IMR-90 (cell line): ENCODE measurements around the gene DNAJC6. TPM values are rescaled to one million over a fixed set of nuclear protein-coding genes. Genes with fewer than 3 reads are reported as not detected.

Experiments
- ATAC-seq: fragments of 200-7000 bp; cut with Tn5 transposase; 2 replicates; pipeline ENCODE4 v1.9.1; 2020; ENCODE audit warnings: low read depth, mild to moderate bottlenecking, moderate library complexity
- BruUV-seq: library from RNA; stranded (reverse); fragments of 400-500 nt; replicated peaks from 2 replicates; lab custom pipeline; 2021; lab: Mats Ljungman, UMichigan
- CTCF ChIA-PET: fragments of 300-600 bp; formaldehyde crosslinking; extraction: SDS; loops from one replicate; lab custom pipeline; 2021; ENCODE audit warnings: antibody characterized with exemption; lab: Yijun Ruan, JAX
- POLR2A ChIA-PET: fragments of 300-600 bp; sonication (Branson Sonifier 250); formaldehyde crosslinking; loops from one replicate; lab custom pipeline; 2022; ENCODE audit warnings: antibody characterized with exemption; ENCODE audit not compliant: unreplicated experiment; lab: Charles Lee
- DNase-seq: peaks from one replicate; pipeline ENCODE4 v3.0.0; 2013
- H2AFZ ChIP-seq: replicated peaks from 2 replicates; pipeline ENCODE3; 2013; ENCODE audit warnings: low read length, mild to moderate bottlenecking; ENCODE audit not compliant: poor library complexity
- H2AK5ac ChIP-seq: 2 replicates; pipeline ENCODE4 v1.6.1; 2013; ENCODE audit warnings: low read depth, low read length, inconsistent platforms
- H2AK9ac ChIP-seq: replicated peaks from 2 replicates; pipeline ENCODE3; 2013; ENCODE audit warnings: mild to moderate bottlenecking, low read depth, low read length, moderate library complexity; ENCODE audit not compliant: poor library complexity
- H2BK120ac ChIP-seq: 2 replicates; pipeline ENCODE4 v1.6.1; 2013; ENCODE audit warnings: low read depth, low read length, inconsistent platforms
- H2BK15ac ChIP-seq: 3 replicates; pipeline ENCODE4 v1.6.1; 2013; ENCODE audit warnings: low read depth, low read length, inconsistent platforms
- H2BK20ac ChIP-seq: 2 replicates; pipeline ENCODE4 v1.6.1; 2013; ENCODE audit warnings: low read depth, mild to moderate bottlenecking, inconsistent platforms, low read length, moderate library complexity
- H2BK5ac ChIP-seq: 2 replicates; pipeline ENCODE4 v1.6.1; 2013; ENCODE audit warnings: mild to moderate bottlenecking, low read depth, low read length, inconsistent platforms; ENCODE audit not compliant: poor library complexity, severe bottlenecking
- H3K14ac ChIP-seq: replicated peaks from 2 replicates; pipeline ENCODE4 v1.6.1; 2013; ENCODE audit warnings: low read depth, low read length, inconsistent platforms
- H3K18ac ChIP-seq: 2 replicates; pipeline ENCODE4 v1.6.1; 2013; ENCODE audit warnings: low read depth, low read length, control low read depth
- H3K23ac ChIP-seq: 2 replicates; pipeline ENCODE4 v1.6.1; 2013; ENCODE audit warnings: low read depth, low read length, inconsistent platforms
- H3K27ac ChIP-seq: 2 replicates; pipeline ENCODE4 v1.5.1; 2013; ENCODE audit warnings: mild to moderate bottlenecking, control low read depth, low read length; ENCODE audit not compliant: insufficient read depth
- H3K27me3 ChIP-seq: 2 replicates; pipeline ENCODE4 v1.6.1; 2013; ENCODE audit warnings: low read length; ENCODE audit not compliant: control insufficient read depth, insufficient read depth
- H3K36me3 ChIP-seq: 2 replicates; pipeline ENCODE4 v1.6.1; 2013; ENCODE audit warnings: low read length, mixed read lengths; ENCODE audit not compliant: control insufficient read depth, insufficient read depth
- H3K4ac ChIP-seq: 2 replicates; pipeline ENCODE4 v1.6.1; 2013; ENCODE audit warnings: low read depth, low read length, inconsistent platforms
- H3K4me1 ChIP-seq: 2 replicates; pipeline ENCODE4 v1.6.1; 2013; ENCODE audit warnings: low read length, mixed read lengths; ENCODE audit not compliant: control insufficient read depth, insufficient read depth
- H3K4me2 ChIP-seq: 2 replicates; pipeline ENCODE4 v1.6.1; 2013; ENCODE audit warnings: low read depth, mild to moderate bottlenecking, control low read depth, low read length, moderate library complexity
- H3K4me3 ChIP-seq: 2 replicates; pipeline ENCODE4 v1.5.1; 2013; ENCODE audit warnings: low read depth, mild to moderate bottlenecking, control low read depth, low read length, moderate library complexity; ENCODE audit not compliant: insufficient read depth
- H3K56ac ChIP-seq: 2 replicates; pipeline ENCODE4 v1.6.1; 2013; ENCODE audit warnings: low read length, inconsistent platforms; ENCODE audit not compliant: insufficient read depth; ENCODE audit errors: extremely low read depth
- H3K79me1 ChIP-seq, 2 experiments: 2 replicates each; pipeline ENCODE4 v1.6.1; 2013; ENCODE audit warnings: low read length in 2 of 2, inconsistent platforms in 1 of 2, low read depth in 1 of 2
- H3K9ac ChIP-seq: 2 replicates; pipeline ENCODE4 v1.6.1; 2013; ENCODE audit warnings: low read depth, low read length, control low read depth
- H3K9me1 ChIP-seq: 2 replicates; pipeline ENCODE4 v1.6.1; 2013; ENCODE audit warnings: low read length, inconsistent platforms; ENCODE audit not compliant: insufficient read depth
- H3K9me3 ChIP-seq: 2 replicates; pipeline ENCODE4 v1.6.1; 2013; ENCODE audit warnings: low read length; ENCODE audit not compliant: control insufficient read depth, insufficient read depth
- H4K20me1 ChIP-seq: 2 replicates; pipeline ENCODE4 v1.6.1; 2013; ENCODE audit warnings: low read length, inconsistent platforms; ENCODE audit not compliant: insufficient read depth
- H4K5ac ChIP-seq: 2 replicates; pipeline ENCODE4 v1.6.1; 2013; ENCODE audit warnings: mild to moderate bottlenecking, low read depth, low read length, control low read depth
- H4K8ac ChIP-seq, 2 experiments: 2 replicates each; pipeline ENCODE4 v1.6.1; 2013; ENCODE audit warnings: low read depth in 2 of 2, low read length in 2 of 2, control low read depth in 1 of 2, inconsistent platforms in 1 of 2
- H4K91ac ChIP-seq: 2 replicates; pipeline ENCODE4 v1.6.1; 2013; ENCODE audit warnings: low read depth, low read length, inconsistent platforms; ENCODE audit not compliant: insufficient read depth
- CTCF ChIP-seq: conservative IDR thresholded peaks from 2 replicates; pipeline ENCODE4 v1.5.1; 2012; ENCODE audit warnings: mild to moderate bottlenecking, low read depth, low read length, improper control_type of control experiment
- FOS ChIP-seq: fragments of 150-350 bp; IDR thresholded peaks from 2 replicates; pipeline ENCODE4 v1.6.1; 2016; ENCODE audit warnings: low read depth, low read length
- MAFK ChIP-seq: IDR thresholded peaks from 2 replicates; pipeline ENCODE4 v1.6.1; 2012; ENCODE audit warnings: low read depth, low read length, improper control_type of control experiment
- MAZ ChIP-seq: IDR thresholded peaks from 2 replicates; pipeline ENCODE4 v1.6.1; 2012; ENCODE audit warnings: low read depth, mild to moderate bottlenecking, low read length, improper control_type of control experiment, moderate library complexity, borderline replicate concordance
- MXI1 ChIP-seq: IDR thresholded peaks from 2 replicates; pipeline ENCODE4 v1.6.1; 2012; ENCODE audit warnings: low read depth, mild to moderate bottlenecking, low read length, moderate library complexity, borderline replicate concordance
- NFE2L2 ChIP-seq: fragments of 150-350 bp; IDR thresholded peaks from 2 replicates; pipeline ENCODE4 v1.6.1; 2016; ENCODE audit warnings: low read depth, mild to moderate bottlenecking, low read length
- RAD21 ChIP-seq: IDR thresholded peaks from 2 replicates; pipeline ENCODE4 v1.6.1; 2012; ENCODE audit warnings: low read length, improper control_type of control experiment
- RCOR1 ChIP-seq: IDR thresholded peaks from 2 replicates; pipeline ENCODE4 v1.6.1; 2012; ENCODE audit warnings: mild to moderate bottlenecking, low read length, improper control_type of control experiment; ENCODE audit not compliant: insufficient replicate concordance
- SMC3 ChIP-seq: fragments of 150-350 bp; IDR thresholded peaks from 2 replicates; pipeline ENCODE4 v1.6.1; 2016; ENCODE audit warnings: low read depth, mild to moderate bottlenecking, antibody characterized with exemption, low read length, moderate library complexity
- USF2 ChIP-seq: fragments of 150-350 bp; IDR thresholded peaks from 2 replicates; pipeline ENCODE4 v1.6.1; 2017; ENCODE audit warnings: mild to moderate bottlenecking, antibody characterized with exemption, low read length, low read depth
- whole genome bisulfite sequencing, 2 experiments: methylation state at CpG; one replicate each; pipeline versions ENCODE4 v1.1.5 to v1.1.7; 2013; ENCODE audit warnings: missing lambda C conversion rate in 2 of 2; ENCODE audit not compliant: insufficient read length in 1 of 2; ENCODE audit errors: extremely low coverage in 2 of 2; 5-methylcytosine and 5-hydroxymethylcytosine counted together
- dilution Hi-C: fragments of 300-500 bp; cut with HindIII; formaldehyde crosslinking; loops from one replicate; pipeline ENCODE4 v1.14.3; 2018; ENCODE audit warnings: low sequenced_read_pairs; ENCODE audit not compliant: unreplicated experiment
- in situ Hi-C: fragments of 300-500 bp; cut with MboI; formaldehyde crosslinking; loops from 3 replicates; pipeline ENCODE4 v1.14.3; 2019; ENCODE audit warnings: low sequenced_read_pairs, inconsistent platforms, mixed read lengths
- intact Hi-C: fragments of 100-400 bp; cut with micrococcal nuclease; formaldehyde crosslinking; loops from 2 replicates; pipeline ENCODE4 v1.10.0; 2022
- polyA plus RNA-seq, 3 experiments: library from polyadenylated mRNA; depleted of rRNA; stranded (reverse); fragments of >200 nt; gene quantifications; 2 replicates each; pipeline ENCODE4 v1.2.3, GENCODE V29; 2012; ENCODE audit warnings: low replicate concordance in 1 of 3
- total RNA-seq: library from RNA; depleted of rRNA; stranded (reverse); fragments of >200 nt; gene quantifications from 2 replicates; pipeline ENCODE4 v1.2.3, GENCODE V29; 2012

DNAJC6 gene
- total and polyA plus RNA-seq, 2 of the 4 experiments (the other 2 are of a cell fraction) = 0.05 to 0.18 TPM

GRCh38 chr1:65339866-65340468 is 30.6 kb downstream of the DNAJC6 start:
- DNase-seq (peak; percentile 4), ATAC-seq (no peak)
- H2AK9ac ChIP-seq = no peak overlapping the region
- no peak overlapping the region for H2BK15ac ChIP-seq
- H2AFZ ChIP-seq = no peak overlapping the region
- no peak for TF ChIP-seq USF2
- TF ChIP-seq MAFK = no peak
- TF ChIP-seq MXI1 = no peak
- no peak for TF ChIP-seq RAD21
- TF ChIP-seq FOS = no peak
- TF ChIP-seq SMC3 = no peak
- no peak for TF ChIP-seq MAZ
- TF ChIP-seq CTCF = no peak
- no peak for TF ChIP-seq NFE2L2
- no peak for TF ChIP-seq RCOR1
- no peak overlapping the region for H2BK5ac ChIP-seq
- no peak overlapping the region for H3K4me3 ChIP-seq
- H4K8ac ChIP-seq = no peak overlapping the region
- no peak overlapping the region for H3K27ac ChIP-seq
- WGBS, 2 experiments = 57% methylated on average over 1 of the region's 3 CpGs; no CpG with 5 or more reads in 1 of the 2 experiments
- H4K20me1 ChIP-seq = no peaks in the 10 kb centered on the region
- ChIA-PET POLR2A (no interaction called here), CTCF (no interaction called here)
- no peaks in the 10 kb centered on the region for H3K9me3 ChIP-seq
- H3K18ac ChIP-seq = no peak overlapping the region
- dilution Hi-C loops (no loop called here), intact Hi-C loops (no loop called here), in situ Hi-C loops (no loop called here)
- no peak overlapping the region for H3K14ac ChIP-seq
- no peak overlapping the region for H2AK5ac ChIP-seq
- H2BK20ac ChIP-seq = no peak overlapping the region
- H3K23ac ChIP-seq = no peak overlapping the region
- H4K5ac ChIP-seq = no peak overlapping the region
- no peak overlapping the region for H4K91ac ChIP-seq
- no peaks in the 10 kb centered on the region for H3K4me1 ChIP-seq
- no peak overlapping the region for H2BK120ac ChIP-seq
- BruUV-seq = no TSS peak
- H3K79me1 ChIP-seq = no peaks in the 10 kb centered on the region
- H3K56ac ChIP-seq = no peak overlapping the region
- H3K27me3 ChIP-seq = no peaks in the 10 kb centered on the region
- H3K36me3 ChIP-seq = no peaks in the 10 kb centered on the region
- H3K4ac ChIP-seq = no peak overlapping the region
- H3K9ac ChIP-seq = no peak overlapping the region
- no peaks in the 10 kb centered on the region for H3K9me1 ChIP-seq
- no peak overlapping the region for H3K4me2 ChIP-seq
